Right atrium auricular region (tissue), 2 donors: ENCODE measurements around the gene KIF1C. TPM values are rescaled to one million over a fixed set of nuclear protein-coding genes. Genes with fewer than 3 reads are reported as not detected.

ENCODE experiments used
- DNase-seq: peaks from one replicate; pipeline ENCODE4 v3.0.0-alpha.2; 2019; ENCODE audit warnings: low spot score
- H3K27ac ChIP-seq, 2 donors: fragments of 200-600 bp; sonication (generic); 1 replicate in 1 of 2; 2 replicates in 1 of 2; pipeline ENCODE4 v1.5.1; 2016 to 2019
- H3K27me3 ChIP-seq, 2 donors: fragments of 200-600 bp; sonication (generic); one replicate each; pipeline versions ENCODE4 v1.5.1 to v1.6.0; 2017 to 2019
- H3K36me3 ChIP-seq: fragments of 200-600 bp; sonication (generic); one replicate; pipeline ENCODE4 v1.5.1; 2016
- H3K4me1 ChIP-seq, 2 donors: fragments of 200-600 bp; sonication (generic); one replicate each; pipeline versions ENCODE4 v1.5.1 to v1.6.0; 2017 to 2019
- H3K4me3 ChIP-seq, 2 donors: fragments of 200-600 bp; sonication (generic); 1 replicate in 1 of 2; 2 replicates in 1 of 2; pipeline ENCODE4 v1.5.1; 2017 to 2019; ENCODE audit warnings: mild to moderate bottlenecking in 1 of 2, moderate library complexity in 1 of 2
- H3K9me3 ChIP-seq, 2 donors: fragments of 200-600 bp; sonication (generic); one replicate each; pipeline ENCODE4 v1.5.1; 2019
- total RNA-seq, 2 donors: library from RNA; depleted of rRNA; stranded (reverse); fragments of >200 nt; gene quantifications; one replicate each; pipeline ENCODE4 v1.1.0, GENCODE V29; 2016
- TF ChIP-seq, protein P1 (sequence below), 2 donors: fragments of 200-600 bp; sonication (generic); IDR thresholded peaks; one replicate each; pipeline ENCODE4 v1.5.1; 2019; ENCODE audit warnings: antibody characterized with exemption in 2 of 2

Gene KIF1C
- total RNA-seq, 2 donors from 2014 or later, result 179 to 232 TPM

GRCh38 chr17:5000237-5000639, 2.5 kb downstream of the KIF1C start:
- H3K36me3 ChIP-seq, result peaks cover 45% of the 10 kb centered on the region
- H3K9me3 ChIP-seq, result no peaks in the 10 kb centered on the region
- no peaks in the 10 kb centered on the region for H3K27me3 ChIP-seq
- TF ChIP-seq, protein P1, sequence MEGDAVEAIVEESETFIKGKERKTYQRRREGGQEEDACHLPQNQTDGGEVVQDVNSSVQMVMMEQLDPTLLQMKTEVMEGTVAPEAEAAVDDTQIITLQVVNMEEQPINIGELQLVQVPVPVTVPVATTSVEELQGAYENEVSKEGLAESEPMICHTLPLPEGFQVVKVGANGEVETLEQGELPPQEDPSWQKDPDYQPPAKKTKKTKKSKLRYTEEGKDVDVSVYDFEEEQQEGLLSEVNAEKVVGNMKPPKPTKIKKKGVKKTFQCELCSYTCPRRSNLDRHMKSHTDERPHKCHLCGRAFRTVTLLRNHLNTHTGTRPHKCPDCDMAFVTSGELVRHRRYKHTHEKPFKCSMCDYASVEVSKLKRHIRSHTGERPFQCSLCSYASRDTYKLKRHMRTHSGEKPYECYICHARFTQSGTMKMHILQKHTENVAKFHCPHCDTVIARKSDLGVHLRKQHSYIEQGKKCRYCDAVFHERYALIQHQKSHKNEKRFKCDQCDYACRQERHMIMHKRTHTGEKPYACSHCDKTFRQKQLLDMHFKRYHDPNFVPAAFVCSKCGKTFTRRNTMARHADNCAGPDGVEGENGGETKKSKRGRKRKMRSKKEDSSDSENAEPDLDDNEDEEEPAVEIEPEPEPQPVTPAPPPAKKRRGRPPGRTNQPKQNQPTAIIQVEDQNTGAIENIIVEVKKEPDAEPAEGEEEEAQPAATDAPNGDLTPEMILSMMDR (IDR thresholded peaks at IDR 0.05), result no peak
- peaks cover 0 to 38% of the 10 kb centered on the region in 2 donors for H3K4me1 ChIP-seq
- H3K27ac ChIP-seq, result peak overlapping the region; percentile 96 to 97
- peak overlapping the region; percentile 83 to 91 for H3K4me3 ChIP-seq
- DNase-seq, result peak; percentile 82

DNA sequence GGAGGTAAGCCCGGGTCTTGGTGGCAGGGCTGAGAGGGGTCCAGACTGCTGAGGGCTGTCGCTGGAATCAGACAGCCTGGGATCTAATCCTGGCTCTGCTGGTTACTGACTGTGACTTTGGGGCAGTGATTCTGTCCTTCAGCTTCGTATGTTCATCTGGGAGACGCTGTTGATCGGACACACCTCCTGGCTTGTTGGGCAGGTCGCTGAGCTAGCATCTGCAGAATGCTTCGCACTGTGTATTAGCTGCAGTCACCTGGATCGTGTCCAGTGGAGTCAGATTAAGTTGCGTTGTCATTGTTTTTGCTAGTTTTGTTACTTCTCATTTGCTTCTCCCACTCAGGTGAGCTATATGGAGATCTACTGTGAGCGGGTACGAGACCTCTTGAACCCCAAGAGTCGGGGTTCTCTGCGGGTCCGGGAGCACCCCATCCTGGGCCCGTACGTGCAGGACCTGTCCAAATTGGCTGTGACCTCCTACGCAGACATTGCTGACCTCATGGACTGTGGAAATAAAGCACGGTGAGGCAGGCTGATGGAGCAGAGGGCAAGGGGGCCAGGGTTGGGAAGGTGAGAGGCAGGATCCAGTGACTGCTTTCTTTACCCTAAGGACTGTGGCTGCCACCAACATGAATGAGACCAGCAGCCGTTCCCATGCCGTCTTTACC, 4.5 kb downstream of the KIF1C start:
- peaks cover 0 to 32% of the 10 kb centered on the region in 2 donors for H3K4me1 ChIP-seq
- no peak for DNase-seq
- no peaks in the 10 kb centered on the region for H3K27me3 ChIP-seq
- no peak overlapping the region for H3K27ac ChIP-seq
- TF ChIP-seq, protein P1 (IDR thresholded peaks at IDR 0.05), result no peak
- no peaks in the 10 kb centered on the region for H3K9me3 ChIP-seq
- no peak overlapping the region for H3K4me3 ChIP-seq
- peaks cover 65% of the 10 kb centered on the region for H3K36me3 ChIP-seq

- Histone ChIP-seq H3K27ac (no peak overlapping the region), H3K4me1 (peaks cover 0 to 31% of the 10 kb centered on the region in 2 donors), H3K4me3 (no peak overlapping the region), H3K36me3 (peaks cover 76% of the 10 kb centered on the region), H3K27me3 (no peaks in the 10 kb centered on the region), H3K9me3 (no peaks in the 10 kb centered on the region)
- no peak for DNase-seq
- TF ChIP-seq, protein P1 (IDR thresholded peaks at IDR 0.05), result no peak
Observed at GRCh38 chr17:5003214-5003867, 5.6 kb downstream of the KIF1C start.

- H3K36me3 ChIP-seq, result peaks cover 88% of the 10 kb centered on the region
- no peak for DNase-seq
- no peaks in the 10 kb centered on the region for H3K9me3 ChIP-seq
- TF ChIP-seq, protein P1 (IDR thresholded peaks at IDR 0.05), result no peak
- H3K4me1 ChIP-seq, result no peaks in the 10 kb centered on the region
- H3K27ac ChIP-seq, result no peak overlapping the region
- H3K27me3 ChIP-seq, result no peaks in the 10 kb centered on the region
- no peak overlapping the region for H3K4me3 ChIP-seq
Observed at GRCh38 chr17:5011928-5012327, 14.2 kb downstream of the KIF1C start.

DNA sequence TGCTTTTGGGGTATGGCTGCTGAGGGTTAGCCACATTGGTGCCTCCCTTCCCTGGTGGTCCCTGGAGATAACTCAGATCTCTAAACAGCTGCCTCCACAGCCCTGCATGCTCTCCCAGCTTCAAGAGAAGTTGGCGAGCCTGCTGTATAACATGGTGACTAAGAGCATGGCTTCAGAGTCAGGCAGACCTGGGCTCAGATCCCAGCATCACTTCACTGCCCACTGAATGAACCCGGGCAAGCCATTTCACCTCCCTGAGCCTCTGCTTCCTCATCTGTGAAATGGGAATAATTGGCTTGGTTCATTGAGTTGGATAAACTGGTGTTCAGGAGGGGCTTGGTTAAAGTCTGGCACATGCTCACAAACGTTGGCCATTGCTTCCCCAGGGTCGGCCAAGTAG, 16.6 kb downstream of the KIF1C start:
- TF ChIP-seq, protein P1 (IDR thresholded peaks at IDR 0.05), result no peak
- no peaks in the 10 kb centered on the region for H3K4me1 ChIP-seq
- peaks cover 86% of the 10 kb centered on the region for H3K36me3 ChIP-seq
- H3K27ac ChIP-seq, result no peak overlapping the region
- no peaks in the 10 kb centered on the region for H3K9me3 ChIP-seq
- no peak overlapping the region for H3K4me3 ChIP-seq
- no peak for DNase-seq
- H3K27me3 ChIP-seq, result no peaks in the 10 kb centered on the region
